HCT116 (cell line): ENCODE data around the gene GPR39. TPM values are rescaled to one million over a fixed set of nuclear protein-coding genes. Genes with fewer than 3 reads are reported as not detected.

Experiments
- ATAC-seq: fragments of 200-7000 bp; cut with Tn5 transposase; 2 replicates; pipeline ENCODE4 v1.9.1; 2020; ENCODE audit warnings: mild to moderate bottlenecking, moderate library complexity
- BruUV-seq: library from RNA; stranded (reverse); fragments of 400-500 nt; replicated peaks from 2 replicates; lab custom pipeline; 2021; lab: Mats Ljungman, UMichigan
- CTCF ChIA-PET: fragments of 300-600 bp; sonication (Branson Sonifier 250); formaldehyde crosslinking; loops from one replicate; lab custom pipeline; 2021; ENCODE audit warnings: antibody characterized with exemption; lab: Charles Lee
- POLR2A ChIA-PET: fragments of 300-600, 350-600 bp; sonication (Branson Sonifier 250); formaldehyde crosslinking; loops from one replicate; lab custom pipeline; 2021; ENCODE audit warnings: antibody characterized with exemption; lab: Charles Lee
- RAD21 ChIA-PET, 2 experiments: fragments of 300-600 bp; sonication (Branson Sonifier 250); formaldehyde crosslinking; loops; one replicate each; lab custom pipeline; 2023; ENCODE audit warnings: low total read pairs in 2 of 2; ENCODE audit not compliant: uncharacterized antibody in 2 of 2, unreplicated experiment in 2 of 2, low non-redundant PET in 1 of 2; lab: Charles Lee
- DNase-seq: peaks from one replicate; pipeline ENCODE4 v3.0.0-alpha.2; 2010; ENCODE audit warnings: low read depth, low spot score
- H2AFZ ChIP-seq: fragments of 200-600 bp; shearing (Covaris generic), sonication (generic); 2 replicates; pipeline ENCODE4 v1.6.1; 2017; ENCODE audit warnings: low read depth, mixed run types, mixed read lengths, antibody characterized with exemption, low read length; ENCODE audit not compliant: poor library complexity, severe bottlenecking
- H3K27ac ChIP-seq: 2 replicates; pipeline ENCODE4 v1.5.1; 2012; ENCODE audit warnings: low read depth, low read length
- H3K27me3 ChIP-seq: fragments of 200-600 bp; sonication (generic); 2 replicates; pipeline ENCODE4 v1.6.1; 2016; ENCODE audit warnings: mixed run types, low read length, mixed read lengths; ENCODE audit not compliant: insufficient read depth
- H3K36me3 ChIP-seq, 2 experiments: fragments of 200-500 bp in 1 of 2; fragments of 200-600 bp in 1 of 2; sonication (Bioruptor generic) in 1 of 2; sonication (generic) in 1 of 2; 2 replicates each; pipeline versions ENCODE4 v1.5.1 to v1.6.1; 2014 to 2016; ENCODE audit warnings: low read length in 2 of 2, inconsistent platforms in 1 of 2, mixed read lengths in 1 of 2, mixed run types in 1 of 2; ENCODE audit not compliant: insufficient read depth in 2 of 2, control insufficient read depth in 1 of 2
- H3K4me1 ChIP-seq, 2 experiments: fragments of 200-600 bp in 1 of 2; sonication (generic) in 1 of 2; 2 replicates each; pipeline versions ENCODE4 v1.5.1 to v1.6.1; 2012 to 2017; ENCODE audit warnings: low read length in 2 of 2, inconsistent platforms in 1 of 2, mild to moderate bottlenecking in 1 of 2, mixed read lengths in 1 of 2, mixed run types in 1 of 2, moderate library complexity in 1 of 2; ENCODE audit not compliant: insufficient read depth in 2 of 2, control insufficient read depth in 1 of 2
- H3K4me2 ChIP-seq: fragments of 200-600 bp; sonication (generic); 2 replicates; pipeline ENCODE4 v1.6.1; 2017; ENCODE audit warnings: mixed run types, low read length, mixed read lengths
- H3K4me3 ChIP-seq, 2 experiments: fragments of 200-600 bp in 1 of 2; sonication (generic) in 1 of 2; replicated peaks in 1 of 2; 2 replicates each; pipeline ENCODE4 v1.5.1; 2011 to 2016; ENCODE audit warnings: low read length in 2 of 2, control low read depth in 1 of 2, low read depth in 1 of 2, mild to moderate bottlenecking in 1 of 2, mixed read lengths in 1 of 2, mixed run types in 1 of 2
- H3K79me2 ChIP-seq: fragments of 200-600 bp; sonication (generic); 2 replicates; pipeline ENCODE4 v1.6.1; 2017; ENCODE audit warnings: mild to moderate bottlenecking, mixed run types, low read length, moderate library complexity, mixed read lengths; ENCODE audit not compliant: insufficient read depth
- H3K9ac ChIP-seq: fragments of 200-600 bp; sonication (generic); 2 replicates; pipeline ENCODE4 v1.6.1; 2016; ENCODE audit warnings: low read length, mixed read lengths
- H3K9me2 ChIP-seq: fragments of 200-600 bp; sonication (generic), shearing (Covaris generic); 2 replicates; pipeline ENCODE4 v1.6.1; 2017; ENCODE audit warnings: mixed run types, mild to moderate bottlenecking, moderate library complexity; ENCODE audit not compliant: insufficient read depth
- H3K9me3 ChIP-seq, 2 experiments: fragments of 200-500 bp in 1 of 2; fragments of 200-600 bp in 1 of 2; sonication (Bioruptor generic) in 1 of 2; sonication (generic) in 1 of 2; 2 replicates each; pipeline ENCODE4 v1.6.1; 2014 to 2017; ENCODE audit warnings: low read length in 2 of 2, mixed read lengths in 2 of 2, inconsistent platforms in 1 of 2, low read depth in 1 of 2, mild to moderate bottlenecking in 1 of 2, mixed run types in 1 of 2, moderate library complexity in 1 of 2; ENCODE audit not compliant: control insufficient read depth in 1 of 2, insufficient read depth in 1 of 2
- H4K20me1 ChIP-seq: fragments of 200-600 bp; sonication (generic), shearing (Covaris generic); 2 replicates; pipeline ENCODE4 v1.6.1; 2017; ENCODE audit warnings: mixed run types, mild to moderate bottlenecking, moderate library complexity; ENCODE audit not compliant: insufficient read depth
- ATF3 ChIP-seq: IDR thresholded peaks from 2 replicates; pipeline ENCODE4 v1.6.1; 2012
- CBX3 ChIP-seq: IDR thresholded peaks from 2 replicates; pipeline ENCODE4 v1.6.1; 2012; ENCODE audit warnings: low read depth
- CEBPB ChIP-seq: IDR thresholded peaks from 2 replicates; pipeline ENCODE4 v1.6.1; 2012; ENCODE audit warnings: low read depth
- EGR1 ChIP-seq: IDR thresholded peaks from 2 replicates; pipeline ENCODE4 v1.6.1; 2012; ENCODE audit warnings: low read depth
- EZH2 ChIP-seq: fragments of 200-600 bp; sonication (generic); IDR thresholded peaks from 2 replicates; pipeline ENCODE4 v1.6.1; 2017; ENCODE audit warnings: antibody characterized with exemption, mixed run types
- EZH2phosphoT487 ChIP-seq: fragments of 200-600 bp; IDR thresholded peaks from 2 replicates; pipeline ENCODE4 v1.6.1; 2018; ENCODE audit warnings: antibody characterized with exemption, borderline replicate concordance
- POLR2A ChIP-seq: IDR thresholded peaks from 2 replicates; pipeline ENCODE4 v1.7.0; 2011; ENCODE audit warnings: borderline replicate concordance; ENCODE audit not compliant: insufficient read depth, insufficient read length; ENCODE audit errors: extremely low read depth
- RAD21 ChIP-seq: IDR thresholded peaks from 2 replicates; pipeline ENCODE4 v1.6.1; 2012; ENCODE audit warnings: low read depth, mild to moderate bottlenecking
- SIN3A ChIP-seq: IDR thresholded peaks from 2 replicates; pipeline ENCODE4 v1.6.1; 2012; ENCODE audit warnings: low read depth
- SRF ChIP-seq: IDR thresholded peaks from 2 replicates; pipeline ENCODE4 v1.6.1; 2012; ENCODE audit warnings: low read depth
- TCF7L2 ChIP-seq: IDR thresholded peaks from 2 replicates; pipeline ENCODE4 v1.7.0; 2011; ENCODE audit warnings: borderline replicate concordance, inconsistent platforms; ENCODE audit not compliant: insufficient read depth, insufficient read length; ENCODE audit errors: extremely low read depth
- YY1 ChIP-seq: IDR thresholded peaks from 2 replicates; pipeline ENCODE4 v1.6.1; 2011; ENCODE audit warnings: low read length, low read depth, moderate library complexity, mild to moderate bottlenecking; ENCODE audit not compliant: insufficient replicate concordance; ENCODE audit errors: extremely low read depth
- ZFX ChIP-seq: fragments of 450-650 bp; IDR thresholded peaks from 2 replicates; pipeline ENCODE4 v1.6.1; 2017
- intact Hi-C: fragments of 100-400 bp; cut with micrococcal nuclease; formaldehyde crosslinking; loops from 2 replicates; pipeline ENCODE4 v1.10.0; 2022
- total RNA-seq: library from RNA; stranded (reverse); gene quantifications from one replicate; pipeline ENCODE4 v1.2.1, GENCODE V29; 2021; ENCODE audit not compliant: unreplicated experiment
- TF ChIP-seq, protein P1 (sequence below): IDR thresholded peaks from 2 replicates; pipeline ENCODE4 v1.6.1; 2011; ENCODE audit warnings: mild to moderate bottlenecking, low read length, moderate library complexity; ENCODE audit not compliant: insufficient replicate concordance; ENCODE audit errors: extremely low read depth
- TF ChIP-seq, protein P2 (sequence below): IDR thresholded peaks from 2 replicates; pipeline ENCODE4 v1.6.1; 2012; ENCODE audit warnings: low read depth

GPR39 gene
- total RNA-seq, 1 experiment from 2014 or later, result 5.1 TPM

DNA sequence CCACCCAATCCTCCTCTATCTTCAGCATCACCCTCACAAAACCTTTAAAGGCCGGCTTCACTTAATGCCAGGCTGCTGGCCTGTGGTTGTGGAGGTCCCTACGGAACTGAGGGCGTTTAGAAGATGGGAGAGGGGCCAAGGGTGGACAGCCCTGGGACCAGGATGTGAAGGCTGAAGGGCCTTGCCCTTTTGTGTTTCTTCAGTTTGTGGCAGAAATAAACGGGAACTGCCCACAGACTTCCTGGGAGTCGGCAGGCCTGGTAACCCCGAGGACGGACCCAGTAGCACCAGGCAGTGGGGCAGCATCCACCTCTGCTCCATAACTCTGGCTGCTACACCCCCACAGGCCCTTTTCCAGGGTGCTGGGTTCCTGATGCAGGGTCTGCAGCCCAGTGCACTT, 202.1 kb downstream of the GPR39 start:
- Histone ChIP-seq H3K36me3 (no peaks in the 10 kb centered on the region), H3K79me2 (no peaks in the 10 kb centered on the region), H3K9ac (no peak overlapping the region), H3K9me2 (no peaks in the 10 kb centered on the region), H3K4me2 (no peak overlapping the region), H4K20me1 (no peaks in the 10 kb centered on the region), H3K27me3 (no peaks in the 10 kb centered on the region), H3K4me1 (peaks cover 0 to 13% of the 10 kb centered on the region in 2 experiments; a peak in 2 of 4 replicates), H3K9me3 (no peaks in the 10 kb centered on the region), H3K4me3 (no peak overlapping the region), H2AFZ (no peak overlapping the region), H3K27ac (no peak overlapping the region)
- TF ChIP-seq TCF7L2 (no peak), RAD21 (no peak), CEBPB (no peak)
- intact Hi-C loops, result no loop called here
- DNase-seq, result no peak
- ATAC-seq, result no peak
- ChIA-PET CTCF (no interaction called here), POLR2A (no interaction called here), RAD21 (no interaction called here)
- no TSS peak for BruUV-seq

DNA sequence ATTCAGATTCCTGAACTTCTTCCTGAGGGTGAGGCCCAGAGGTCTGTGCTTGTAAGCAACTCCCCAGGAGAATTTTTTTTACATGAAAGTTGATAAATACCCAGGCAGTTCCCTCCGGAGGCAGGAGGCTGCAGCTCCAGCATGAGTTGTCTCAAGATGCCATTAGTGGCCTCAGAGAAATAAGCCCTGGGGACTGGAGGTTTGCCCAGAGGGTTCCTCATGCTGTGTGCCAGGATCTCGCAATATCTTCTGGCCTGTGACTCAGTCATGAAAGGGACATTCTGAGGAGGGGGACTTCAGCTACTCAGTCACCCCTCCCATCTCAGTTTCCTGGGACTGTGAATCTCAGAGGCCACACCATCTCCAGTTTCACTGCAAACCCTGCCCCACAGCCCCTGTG, 203.5 kb downstream of the GPR39 start:
- Histone ChIP-seq H4K20me1 (no peaks in the 10 kb centered on the region), H3K79me2 (no peaks in the 10 kb centered on the region), H3K9me2 (no peaks in the 10 kb centered on the region), H3K4me3 (no peak overlapping the region), H3K27me3 (no peaks in the 10 kb centered on the region), H3K27ac (no peak overlapping the region), H3K36me3 (no peaks in the 10 kb centered on the region), H3K9ac (no peak overlapping the region), H3K4me2 (no peak overlapping the region), H3K4me1 (peaks cover 0 to 13% of the 10 kb centered on the region in 2 experiments; a peak in 2 of 4 replicates), H2AFZ (no peak overlapping the region), H3K9me3 (no peaks in the 10 kb centered on the region)
- no TSS peak for BruUV-seq
- no peak for DNase-seq
- intact Hi-C loops, result no loop called here
- CTCF ChIA-PET, result no interaction called here
- RAD21 ChIA-PET, result no interaction called here
- POLR2A ChIA-PET, result no interaction called here
- no peak for ATAC-seq
- TF ChIP-seq EGR1 (no peak), YY1 (no peak), ATF3 (no peak), EZH2 (no peak), ZFX (no peak), SRF (no peak), EZH2phosphoT487 (no peak), CBX3 (no peak), POLR2A (no peak), SIN3A (no peak)
- TF ChIP-seq, protein P1, sequence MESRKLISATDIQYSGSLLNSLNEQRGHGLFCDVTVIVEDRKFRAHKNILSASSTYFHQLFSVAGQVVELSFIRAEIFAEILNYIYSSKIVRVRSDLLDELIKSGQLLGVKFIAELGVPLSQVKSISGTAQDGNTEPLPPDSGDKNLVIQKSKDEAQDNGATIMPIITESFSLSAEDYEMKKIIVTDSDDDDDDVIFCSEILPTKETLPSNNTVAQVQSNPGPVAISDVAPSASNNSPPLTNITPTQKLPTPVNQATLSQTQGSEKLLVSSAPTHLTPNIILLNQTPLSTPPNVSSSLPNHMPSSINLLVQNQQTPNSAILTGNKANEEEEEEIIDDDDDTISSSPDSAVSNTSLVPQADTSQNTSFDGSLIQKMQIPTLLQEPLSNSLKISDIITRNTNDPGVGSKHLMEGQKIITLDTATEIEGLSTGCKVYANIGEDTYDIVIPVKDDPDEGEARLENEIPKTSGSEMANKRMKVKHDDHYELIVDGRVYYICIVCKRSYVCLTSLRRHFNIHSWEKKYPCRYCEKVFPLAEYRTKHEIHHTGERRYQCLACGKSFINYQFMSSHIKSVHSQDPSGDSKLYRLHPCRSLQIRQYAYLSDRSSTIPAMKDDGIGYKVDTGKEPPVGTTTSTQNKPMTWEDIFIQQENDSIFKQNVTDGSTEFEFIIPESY, result no peak
- TF ChIP-seq, protein P2, sequence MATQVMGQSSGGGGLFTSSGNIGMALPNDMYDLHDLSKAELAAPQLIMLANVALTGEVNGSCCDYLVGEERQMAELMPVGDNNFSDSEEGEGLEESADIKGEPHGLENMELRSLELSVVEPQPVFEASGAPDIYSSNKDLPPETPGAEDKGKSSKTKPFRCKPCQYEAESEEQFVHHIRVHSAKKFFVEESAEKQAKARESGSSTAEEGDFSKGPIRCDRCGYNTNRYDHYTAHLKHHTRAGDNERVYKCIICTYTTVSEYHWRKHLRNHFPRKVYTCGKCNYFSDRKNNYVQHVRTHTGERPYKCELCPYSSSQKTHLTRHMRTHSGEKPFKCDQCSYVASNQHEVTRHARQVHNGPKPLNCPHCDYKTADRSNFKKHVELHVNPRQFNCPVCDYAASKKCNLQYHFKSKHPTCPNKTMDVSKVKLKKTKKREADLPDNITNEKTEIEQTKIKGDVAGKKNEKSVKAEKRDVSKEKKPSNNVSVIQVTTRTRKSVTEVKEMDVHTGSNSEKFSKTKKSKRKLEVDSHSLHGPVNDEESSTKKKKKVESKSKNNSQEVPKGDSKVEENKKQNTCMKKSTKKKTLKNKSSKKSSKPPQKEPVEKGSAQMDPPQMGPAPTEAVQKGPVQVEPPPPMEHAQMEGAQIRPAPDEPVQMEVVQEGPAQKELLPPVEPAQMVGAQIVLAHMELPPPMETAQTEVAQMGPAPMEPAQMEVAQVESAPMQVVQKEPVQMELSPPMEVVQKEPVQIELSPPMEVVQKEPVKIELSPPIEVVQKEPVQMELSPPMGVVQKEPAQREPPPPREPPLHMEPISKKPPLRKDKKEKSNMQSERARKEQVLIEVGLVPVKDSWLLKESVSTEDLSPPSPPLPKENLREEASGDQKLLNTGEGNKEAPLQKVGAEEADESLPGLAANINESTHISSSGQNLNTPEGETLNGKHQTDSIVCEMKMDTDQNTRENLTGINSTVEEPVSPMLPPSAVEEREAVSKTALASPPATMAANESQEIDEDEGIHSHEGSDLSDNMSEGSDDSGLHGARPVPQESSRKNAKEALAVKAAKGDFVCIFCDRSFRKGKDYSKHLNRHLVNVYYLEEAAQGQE, result no peak
